ENCODE results near the gene ZNF84. TPM values are rescaled to one million over a fixed set of nuclear protein-coding genes. Genes with fewer than 3 reads are reported as not detected.
A peak's percentile ranks its signal among the peaks of the same experiment; 100 is the strongest.

ZNF84 gene
- total and polyA plus RNA-seq, 9 of the 15 experiments (the other 6 are each of a cell fraction or from before 2014, with no cell fraction given): 8.8 to 24.3 (median 12.1) TPM

GRCh38 chr12:133037207-133038005, at the start of gene ZNF84 (continued):
- TF ChIP-seq UBTF (IDR thresholded peaks at IDR 0.05; ENCODE audit: borderline replicate concordance in 1 of 2, low read depth in 2 of 2, low read length in 2 of 2): peak; percentile 65 to 90; a peak in 2 of 4 replicates
- TF ChIP-seq ZNF707 (CRISPR knock-in tag; conservative IDR thresholded peaks at IDR 0.05): 0 out of 2 replicates have a peak, but pooled peaks have one; percentile 7
- TF ChIP-seq SRSF1 (IDR thresholded peaks at IDR 0.05; ENCODE audit: low read depth, low read length): peak; percentile 85; the same call in 1 of the 2 replicates
- peak; percentile 93 for TF ChIP-seq ERF (CRISPR knock-in tag; IDR thresholded peaks at IDR 0.05)
- TF ChIP-seq E2F6 (IDR thresholded peaks at IDR 0.05; ENCODE audit: borderline replicate concordance in 1 of 2, extremely low read depth in 1 of 2, insufficient read depth in 1 of 2, insufficient read length in 1 of 2, low read depth in 1 of 2, low read length in 1 of 2, poor library complexity in 1 of 2, severe bottlenecking in 1 of 2): peak; percentile 86 to 92
- no peak for TF ChIP-seq ZNF592 (IDR thresholded peaks at IDR 0.05)
- no peak for TF ChIP-seq CBFB (CRISPR knock-in tag; IDR thresholded peaks at IDR 0.05)
- TF ChIP-seq SMAD4 (CRISPR knock-in tag; conservative IDR thresholded peaks at IDR 0.05): peak; percentile 73
- peak; percentile 97 for TF ChIP-seq GABPB1 (CRISPR knock-in tag; IDR thresholded peaks at IDR 0.05)
- peak; percentile 80; the same call in 1 of the 2 replicates for TF ChIP-seq ZBTB43 (CRISPR knock-in tag; IDR thresholded peaks at IDR 0.05)
- peak; percentile 78 for TF ChIP-seq BMI1 (IDR thresholded peaks at IDR 0.05; ENCODE audit: low read length)
- TF ChIP-seq GABPA (tag; conservative IDR thresholded peaks at IDR 0.05; ENCODE audit: low read depth): peak; percentile 94
- no peak for TF ChIP-seq ZNF347 (CRISPR knock-in tag; IDR thresholded peaks at IDR 0.05; ENCODE audit: low read depth)
- TF ChIP-seq DDX20 (tag; IDR thresholded peaks at IDR 0.05; ENCODE audit: low read depth): no peak
- TF ChIP-seq CREB3L1 (IDR thresholded peaks at IDR 0.05; ENCODE audit: borderline replicate concordance, low read depth): peak; percentile 93

Data from K562 (cell line).